Neural cell (in vitro differentiated cells): ENCODE measurements around the gene CYP4F3.

Experiments used
- EZH2 ChIP-seq: fragments of 200-600, 300-800 bp; shearing (Covaris generic), sonication (generic); IDR thresholded peaks from 2 replicates; pipeline ENCODE4 v1.6.1; 2014; ENCODE audit warnings: antibody characterized with exemption, low read length, borderline replicate concordance, mild to moderate bottlenecking; ENCODE audit not compliant: insufficient read depth, poor library complexity, severe bottlenecking
- POLR2AphosphoS5 ChIP-seq: IDR thresholded peaks from 2 replicates; pipeline ENCODE4 v1.6.1; 2012
- TAF1 ChIP-seq: IDR thresholded peaks from 2 replicates; pipeline ENCODE4 v1.6.1; 2012; ENCODE audit warnings: low read depth
- TF ChIP-seq, protein P1 (sequence below): fragments of 450-650 bp; IDR thresholded peaks from 2 replicates; pipeline ENCODE4 v1.5.1; 2014; ENCODE audit warnings: antibody characterized with exemption, mild to moderate bottlenecking, moderate library complexity; ENCODE audit not compliant: poor library complexity, severe bottlenecking

DNA sequence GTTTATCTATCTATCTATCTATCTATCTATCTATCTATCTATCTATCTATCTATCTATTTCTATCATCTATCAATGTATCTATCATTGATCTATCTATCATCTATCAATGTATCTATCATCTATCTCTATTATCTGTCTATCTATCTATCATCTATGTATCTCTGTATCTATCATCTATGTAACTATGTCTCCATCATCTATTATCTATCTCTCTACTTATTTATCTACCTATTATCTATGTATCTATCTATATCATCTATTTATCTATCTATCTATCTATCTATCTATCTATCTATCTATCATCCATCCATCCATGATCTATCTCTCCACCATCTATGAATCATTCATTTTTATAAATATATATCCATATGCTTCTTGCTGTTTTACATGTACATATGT is 15.8 kb downstream of the CYP4F3 start:
- TF ChIP-seq, protein P1, sequence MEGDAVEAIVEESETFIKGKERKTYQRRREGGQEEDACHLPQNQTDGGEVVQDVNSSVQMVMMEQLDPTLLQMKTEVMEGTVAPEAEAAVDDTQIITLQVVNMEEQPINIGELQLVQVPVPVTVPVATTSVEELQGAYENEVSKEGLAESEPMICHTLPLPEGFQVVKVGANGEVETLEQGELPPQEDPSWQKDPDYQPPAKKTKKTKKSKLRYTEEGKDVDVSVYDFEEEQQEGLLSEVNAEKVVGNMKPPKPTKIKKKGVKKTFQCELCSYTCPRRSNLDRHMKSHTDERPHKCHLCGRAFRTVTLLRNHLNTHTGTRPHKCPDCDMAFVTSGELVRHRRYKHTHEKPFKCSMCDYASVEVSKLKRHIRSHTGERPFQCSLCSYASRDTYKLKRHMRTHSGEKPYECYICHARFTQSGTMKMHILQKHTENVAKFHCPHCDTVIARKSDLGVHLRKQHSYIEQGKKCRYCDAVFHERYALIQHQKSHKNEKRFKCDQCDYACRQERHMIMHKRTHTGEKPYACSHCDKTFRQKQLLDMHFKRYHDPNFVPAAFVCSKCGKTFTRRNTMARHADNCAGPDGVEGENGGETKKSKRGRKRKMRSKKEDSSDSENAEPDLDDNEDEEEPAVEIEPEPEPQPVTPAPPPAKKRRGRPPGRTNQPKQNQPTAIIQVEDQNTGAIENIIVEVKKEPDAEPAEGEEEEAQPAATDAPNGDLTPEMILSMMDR = no peak
- no peak for TF ChIP-seq TAF1
- no peak for TF ChIP-seq POLR2AphosphoS5
- no peak for TF ChIP-seq EZH2
